ENCODE data around the gene EME1. TPM values are rescaled to one million over a fixed set of nuclear protein-coding genes. Genes with fewer than 3 reads are reported as not detected.

EME1 gene
- total and polyA plus RNA-seq, 2 of the 13 experiments (the other 11 are each of a cell fraction or from before 2014, with no cell fraction given), result 20.7 to 24.6 TPM

DNA sequence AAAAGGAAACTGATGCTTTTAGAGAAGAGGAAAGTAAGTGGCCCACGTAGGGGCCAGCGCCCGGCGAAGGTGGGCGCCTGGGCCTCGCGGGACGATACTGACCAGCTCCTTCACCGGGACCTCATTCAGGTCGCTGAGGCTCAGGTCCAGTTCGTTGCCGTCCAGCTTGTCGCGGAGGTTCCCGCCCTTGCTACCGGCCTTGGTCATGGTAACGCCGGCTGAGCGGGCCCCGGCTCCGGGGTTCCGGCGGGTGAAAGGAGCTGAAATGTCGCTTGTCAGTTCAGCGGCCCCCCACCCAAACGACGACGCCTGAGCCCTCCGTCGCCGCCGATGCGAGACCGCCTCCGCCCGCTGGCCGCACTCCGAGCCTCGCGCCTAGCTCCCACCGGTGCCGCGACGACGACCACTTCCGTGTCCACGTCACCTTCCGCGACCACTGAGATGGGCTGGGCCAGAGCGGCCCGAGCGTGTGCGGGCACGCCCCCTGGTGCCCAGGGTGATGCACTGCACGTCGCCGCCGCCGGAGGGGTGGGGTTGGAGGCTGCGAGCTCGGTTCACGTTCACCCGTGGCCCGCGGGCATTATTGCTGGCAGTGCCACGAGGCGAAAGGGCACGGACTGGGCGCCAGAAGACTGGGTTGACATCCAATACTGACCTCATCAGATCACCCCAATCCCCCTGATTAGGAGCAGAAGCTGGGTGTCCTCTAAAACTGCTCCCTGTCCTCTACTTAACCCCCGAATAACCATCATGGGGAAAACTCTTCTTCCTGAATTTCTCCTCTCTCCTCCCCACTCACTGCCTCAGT lies 24.3 kb downstream of the EME1 start, which contains the start of gene LRRC59 (continued):
- TF ChIP-seq ZNF468 (CRISPR knock-in tag; IDR thresholded peaks at IDR 0.05) (0 out of 2 replicates have a peak, but pooled peaks have one; percentile 75), NCOA2 (CRISPR knock-in tag; IDR thresholded peaks at IDR 0.05) (peak; percentile 77; the same call in 1 of the 2 replicates), ZNF724P (CRISPR knock-in tag; IDR thresholded peaks at IDR 0.05; ENCODE audit: borderline replicate concordance) (peak; percentile 99), ZNF569 (CRISPR knock-in tag; IDR thresholded peaks at IDR 0.05; ENCODE audit: borderline replicate concordance) (0 out of 2 replicates have a peak, but pooled peaks have one; percentile 93), ZNF263 (CRISPR knock-in tag; IDR thresholded peaks at IDR 0.05) (peak; percentile 64; the same call in 1 of the 2 replicates), ZKSCAN8 (CRISPR knock-in tag; IDR thresholded peaks at IDR 0.05; ENCODE audit: borderline replicate concordance) (peak; percentile 93), DNMT1 (CRISPR knock-in tag; IDR thresholded peaks at IDR 0.05) (peak; percentile 100), ZNF10 (CRISPR knock-in tag; IDR thresholded peaks at IDR 0.05; ENCODE audit: borderline replicate concordance, low read depth) (peak; percentile 79; the same call in 1 of the 2 replicates), ZFP37 (CRISPR knock-in tag; IDR thresholded peaks at IDR 0.05; ENCODE audit: borderline replicate concordance) (no peak), SRSF1 (optimal IDR thresholded peaks at IDR 0.05; ENCODE audit: low read depth, low read length) (no peak), CBX1 (IDR thresholded peaks at IDR 0.05; ENCODE audit: low read depth) (peak; percentile 100), EED (CRISPR knock-in tag; IDR thresholded peaks at IDR 0.05) (peak; percentile 96), ZNF232 (CRISPR knock-in tag; IDR thresholded peaks at IDR 0.05; ENCODE audit: borderline replicate concordance) (peak; percentile 64; the same call in 1 of the 2 replicates), ZFYVE20 (CRISPR knock-in tag; IDR thresholded peaks at IDR 0.05; ENCODE audit: borderline replicate concordance, low read depth) (peak; percentile 95)
- TF ChIP-seq, protein P1, sequence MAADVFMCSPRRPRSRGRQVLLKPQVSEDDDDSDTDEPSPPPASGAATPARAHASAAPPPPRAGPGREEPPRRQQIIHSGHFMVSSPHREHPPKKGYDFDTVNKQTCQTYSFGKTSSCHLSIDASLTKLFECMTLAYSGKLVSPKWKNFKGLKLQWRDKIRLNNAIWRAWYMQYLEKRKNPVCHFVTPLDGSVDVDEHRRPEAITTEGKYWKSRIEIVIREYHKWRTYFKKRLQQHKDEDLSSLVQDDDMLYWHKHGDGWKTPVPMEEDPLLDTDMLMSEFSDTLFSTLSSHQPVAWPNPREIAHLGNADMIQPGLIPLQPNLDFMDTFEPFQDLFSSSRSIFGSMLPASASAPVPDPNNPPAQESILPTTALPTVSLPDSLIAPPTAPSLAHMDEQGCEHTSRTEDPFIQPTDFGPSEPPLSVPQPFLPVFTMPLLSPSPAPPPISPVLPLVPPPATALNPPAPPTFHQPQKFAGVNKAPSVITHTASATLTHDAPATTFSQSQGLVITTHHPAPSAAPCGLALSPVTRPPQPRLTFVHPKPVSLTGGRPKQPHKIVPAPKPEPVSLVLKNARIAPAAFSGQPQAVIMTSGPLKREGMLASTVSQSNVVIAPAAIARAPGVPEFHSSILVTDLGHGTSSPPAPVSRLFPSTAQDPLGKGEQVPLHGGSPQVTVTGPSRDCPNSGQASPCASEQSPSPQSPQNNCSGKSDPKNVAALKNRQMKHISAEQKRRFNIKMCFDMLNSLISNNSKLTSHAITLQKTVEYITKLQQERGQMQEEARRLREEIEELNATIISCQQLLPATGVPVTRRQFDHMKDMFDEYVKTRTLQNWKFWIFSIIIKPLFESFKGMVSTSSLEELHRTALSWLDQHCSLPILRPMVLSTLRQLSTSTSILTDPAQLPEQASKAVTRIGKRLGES (CRISPR knock-in tag; IDR thresholded peaks at IDR 0.05; ENCODE audit: borderline replicate concordance), result no peak
- TF ChIP-seq, protein P2, sequence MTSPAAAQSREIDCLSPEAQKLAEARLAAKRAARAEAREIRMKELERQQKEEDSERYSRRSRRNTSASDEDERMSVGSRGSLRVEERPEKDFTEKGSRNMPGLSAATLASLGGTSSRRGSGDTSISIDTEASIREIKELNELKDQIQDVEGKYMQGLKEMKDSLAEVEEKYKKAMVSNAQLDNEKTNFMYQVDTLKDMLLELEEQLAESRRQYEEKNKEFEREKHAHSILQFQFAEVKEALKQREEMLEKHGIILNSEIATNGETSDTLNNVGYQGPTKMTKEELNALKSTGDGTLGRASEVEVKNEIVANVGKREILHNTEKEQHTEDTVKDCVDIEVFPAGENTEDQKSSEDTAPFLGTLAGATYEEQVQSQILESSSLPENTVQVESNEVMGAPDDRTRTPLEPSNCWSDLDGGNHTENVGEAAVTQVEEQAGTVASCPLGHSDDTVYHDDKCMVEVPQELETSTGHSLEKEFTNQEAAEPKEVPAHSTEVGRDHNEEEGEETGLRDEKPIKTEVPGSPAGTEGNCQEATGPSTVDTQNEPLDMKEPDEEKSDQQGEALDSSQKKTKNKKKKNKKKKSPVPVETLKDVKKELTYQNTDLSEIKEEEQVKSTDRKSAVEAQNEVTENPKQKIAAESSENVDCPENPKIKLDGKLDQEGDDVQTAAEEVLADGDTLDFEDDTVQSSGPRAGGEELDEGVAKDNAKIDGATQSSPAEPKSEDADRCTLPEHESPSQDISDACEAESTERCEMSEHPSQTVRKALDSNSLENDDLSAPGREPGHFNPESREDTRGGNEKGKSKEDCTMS (CRISPR knock-in tag; conservative IDR thresholded peaks at IDR 0.05), result no peak
- TF ChIP-seq, protein P3, sequence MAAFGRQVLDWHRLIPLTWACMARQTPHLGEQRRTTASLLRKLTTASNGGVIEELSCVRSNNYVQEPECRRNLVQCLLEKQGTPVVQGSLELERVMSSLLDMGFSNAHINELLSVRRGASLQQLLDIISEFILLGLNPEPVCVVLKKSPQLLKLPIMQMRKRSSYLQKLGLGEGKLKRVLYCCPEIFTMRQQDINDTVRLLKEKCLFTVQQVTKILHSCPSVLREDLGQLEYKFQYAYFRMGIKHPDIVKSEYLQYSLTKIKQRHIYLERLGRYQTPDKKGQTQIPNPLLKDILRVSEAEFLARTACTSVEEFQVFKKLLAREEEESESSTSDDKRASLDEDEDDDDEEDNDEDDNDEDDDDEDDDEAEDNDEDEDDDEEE (CRISPR knock-in tag; IDR thresholded peaks at IDR 0.05), result peak; percentile 99
- TF ChIP-seq, protein P4, sequence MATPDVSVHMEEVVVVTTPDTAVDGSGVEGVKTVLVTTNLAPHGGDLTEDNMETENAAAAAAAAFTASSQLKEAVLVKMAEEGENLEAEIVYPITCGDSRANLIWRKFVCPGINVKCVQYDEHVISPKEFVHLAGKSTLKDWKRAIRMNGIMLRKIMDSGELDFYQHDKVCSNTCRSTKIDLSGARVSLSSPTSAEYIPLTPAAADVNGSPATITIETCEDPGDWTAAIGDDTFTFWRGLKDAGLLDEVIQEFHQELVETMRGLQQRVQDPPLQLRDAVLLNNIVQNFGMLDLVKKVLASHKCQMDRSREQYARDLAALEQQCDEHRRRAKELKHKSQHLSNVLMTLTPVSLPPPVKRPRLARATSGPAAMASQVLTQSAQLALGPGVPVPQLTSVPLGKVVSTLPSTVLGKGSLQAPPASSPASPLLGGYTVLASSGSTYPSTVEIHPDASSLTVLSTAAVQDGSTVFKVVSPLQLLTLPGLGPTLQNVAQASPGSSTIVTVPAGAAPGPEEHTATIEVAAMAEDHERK (CRISPR knock-in tag; IDR thresholded peaks at IDR 0.05; ENCODE audit: low read depth), result peak; percentile 85
- TF ChIP-seq, protein P5, sequence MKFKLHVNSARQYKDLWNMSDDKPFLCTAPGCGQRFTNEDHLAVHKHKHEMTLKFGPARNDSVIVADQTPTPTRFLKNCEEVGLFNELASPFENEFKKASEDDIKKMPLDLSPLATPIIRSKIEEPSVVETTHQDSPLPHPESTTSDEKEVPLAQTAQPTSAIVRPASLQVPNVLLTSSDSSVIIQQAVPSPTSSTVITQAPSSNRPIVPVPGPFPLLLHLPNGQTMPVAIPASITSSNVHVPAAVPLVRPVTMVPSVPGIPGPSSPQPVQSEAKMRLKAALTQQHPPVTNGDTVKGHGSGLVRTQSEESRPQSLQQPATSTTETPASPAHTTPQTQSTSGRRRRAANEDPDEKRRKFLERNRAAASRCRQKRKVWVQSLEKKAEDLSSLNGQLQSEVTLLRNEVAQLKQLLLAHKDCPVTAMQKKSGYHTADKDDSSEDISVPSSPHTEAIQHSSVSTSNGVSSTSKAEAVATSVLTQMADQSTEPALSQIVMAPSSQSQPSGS (CRISPR knock-in tag; IDR thresholded peaks at IDR 0.05), result peak; percentile 99
